ENCODE results near the gene SLC9A2.

Gene SLC9A2

GRCh38 chr2:102667072-102667471 lies 47.7 kb downstream of the SLC9A2 start:
- no peaks in the 10 kb centered on the region for H3K27me3 ChIP-seq

GRCh38 chr2:102668171-102668570 lies 48.8 kb downstream of the SLC9A2 start:
- Histone ChIP-seq H3K4me3 (no peak overlapping the region), H3K9me3 (no peaks in the 10 kb centered on the region), H3K9ac (no peak overlapping the region), H3K27me3 (no peaks in the 10 kb centered on the region), H3K27ac (no peak overlapping the region), H4K20me1 (no peaks in the 10 kb centered on the region), H3K4me2 (no peak overlapping the region), H3K36me3 (no peaks in the 10 kb centered on the region), H3K4me1 (peaks cover 10% of the 10 kb centered on the region)
- TF ChIP-seq Cebpa-rat (IDR thresholded peaks at IDR 0.05), result no peak

More at GRCh38 chr2:102667072-102667471, 47.7 kb downstream of the SLC9A2 start:
- H3K36me3 ChIP-seq, result no peaks in the 10 kb centered on the region
- no peak overlapping the region for H3K27ac ChIP-seq
- H3K4me3 ChIP-seq, result no peak overlapping the region
- no peak overlapping the region for H3K4me2 ChIP-seq
- H4K20me1 ChIP-seq, result no peaks in the 10 kb centered on the region
- no peak for TF ChIP-seq Cebpa-rat (IDR thresholded peaks at IDR 0.05)
- H3K9ac ChIP-seq, result no peak overlapping the region
- no peaks in the 10 kb centered on the region for H3K9me3 ChIP-seq
- H3K4me1 ChIP-seq, result peaks cover 12% of the 10 kb centered on the region

- TF ChIP-seq Cebpa-rat (IDR thresholded peaks at IDR 0.05), result no peak
- H3K4me2 ChIP-seq, result no peak overlapping the region
- H3K27me3 ChIP-seq, result no peaks in the 10 kb centered on the region
- H4K20me1 ChIP-seq, result no peaks in the 10 kb centered on the region
- no peak overlapping the region for H3K27ac ChIP-seq
- H3K4me1 ChIP-seq, result peaks cover 7% of the 10 kb centered on the region; the same call in 1 of the 2 replicates
- no peaks in the 10 kb centered on the region for H3K9me3 ChIP-seq
- H3K9ac ChIP-seq, result no peak overlapping the region
- H3K4me3 ChIP-seq, result no peak overlapping the region
- H3K36me3 ChIP-seq, result no peaks in the 10 kb centered on the region
Observed at GRCh38 chr2:102669401-102669800, 50.0 kb downstream of the SLC9A2 start.

GRCh38 chr2:102672107-102672776 lies 52.9 kb downstream of the SLC9A2 start:
- Histone ChIP-seq H3K4me1 (peaks cover 10% of the 10 kb centered on the region), H3K9ac (no peak overlapping the region), H3K9me3 (no peaks in the 10 kb centered on the region), H3K27me3 (no peaks in the 10 kb centered on the region), H4K20me1 (no peaks in the 10 kb centered on the region), H3K4me2 (no peak overlapping the region), H3K4me3 (no peak overlapping the region), H3K27ac (no peak overlapping the region), H3K36me3 (no peaks in the 10 kb centered on the region)
- TF ChIP-seq Cebpa-rat (IDR thresholded peaks at IDR 0.05), result no peak

DNA sequence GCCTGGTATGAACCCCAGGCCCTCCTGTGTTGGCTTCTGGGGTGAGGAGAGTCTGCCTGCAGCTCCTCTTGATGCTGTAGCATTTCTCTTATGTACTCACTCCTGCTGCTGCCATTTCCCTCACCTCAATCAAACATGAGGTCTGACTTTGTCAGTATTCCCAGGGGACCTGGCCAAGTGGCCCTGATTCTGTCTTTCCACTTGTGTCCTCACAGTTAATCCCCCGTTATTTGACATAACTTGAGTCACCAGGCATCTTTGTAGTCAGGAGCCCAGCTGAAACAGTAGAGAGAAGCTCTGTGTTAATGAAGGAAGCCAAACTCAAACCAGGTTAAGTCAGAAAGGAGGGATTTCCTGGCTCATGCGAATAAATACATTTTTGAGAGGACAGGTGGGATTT lies 55.0 kb downstream of the SLC9A2 start:
- Histone ChIP-seq H3K4me2 (no peak overlapping the region), H3K9ac (no peak overlapping the region), H3K4me1 (peaks cover 13% of the 10 kb centered on the region), H3K4me3 (no peak overlapping the region), H4K20me1 (no peaks in the 10 kb centered on the region), H3K36me3 (no peaks in the 10 kb centered on the region), H3K27me3 (no peaks in the 10 kb centered on the region), H3K27ac (no peak overlapping the region), H3K9me3 (no peaks in the 10 kb centered on the region)
- TF ChIP-seq Cebpa-rat (IDR thresholded peaks at IDR 0.05), result no peak

- no peak for TF ChIP-seq Cebpa-rat (IDR thresholded peaks at IDR 0.05)
- no peak overlapping the region for H3K4me2 ChIP-seq
- H3K9me3 ChIP-seq, result no peaks in the 10 kb centered on the region
- H3K9ac ChIP-seq, result no peak overlapping the region
- H3K4me3 ChIP-seq, result no peak overlapping the region
- no peaks in the 10 kb centered on the region for H3K27me3 ChIP-seq
- no peaks in the 10 kb centered on the region for H3K36me3 ChIP-seq
- H3K4me1 ChIP-seq, result peaks cover 13% of the 10 kb centered on the region
- H4K20me1 ChIP-seq, result no peaks in the 10 kb centered on the region
- no peak overlapping the region for H3K27ac ChIP-seq
Observed at GRCh38 chr2:102674836-102675235, 55.5 kb downstream of the SLC9A2 start.

DNA sequence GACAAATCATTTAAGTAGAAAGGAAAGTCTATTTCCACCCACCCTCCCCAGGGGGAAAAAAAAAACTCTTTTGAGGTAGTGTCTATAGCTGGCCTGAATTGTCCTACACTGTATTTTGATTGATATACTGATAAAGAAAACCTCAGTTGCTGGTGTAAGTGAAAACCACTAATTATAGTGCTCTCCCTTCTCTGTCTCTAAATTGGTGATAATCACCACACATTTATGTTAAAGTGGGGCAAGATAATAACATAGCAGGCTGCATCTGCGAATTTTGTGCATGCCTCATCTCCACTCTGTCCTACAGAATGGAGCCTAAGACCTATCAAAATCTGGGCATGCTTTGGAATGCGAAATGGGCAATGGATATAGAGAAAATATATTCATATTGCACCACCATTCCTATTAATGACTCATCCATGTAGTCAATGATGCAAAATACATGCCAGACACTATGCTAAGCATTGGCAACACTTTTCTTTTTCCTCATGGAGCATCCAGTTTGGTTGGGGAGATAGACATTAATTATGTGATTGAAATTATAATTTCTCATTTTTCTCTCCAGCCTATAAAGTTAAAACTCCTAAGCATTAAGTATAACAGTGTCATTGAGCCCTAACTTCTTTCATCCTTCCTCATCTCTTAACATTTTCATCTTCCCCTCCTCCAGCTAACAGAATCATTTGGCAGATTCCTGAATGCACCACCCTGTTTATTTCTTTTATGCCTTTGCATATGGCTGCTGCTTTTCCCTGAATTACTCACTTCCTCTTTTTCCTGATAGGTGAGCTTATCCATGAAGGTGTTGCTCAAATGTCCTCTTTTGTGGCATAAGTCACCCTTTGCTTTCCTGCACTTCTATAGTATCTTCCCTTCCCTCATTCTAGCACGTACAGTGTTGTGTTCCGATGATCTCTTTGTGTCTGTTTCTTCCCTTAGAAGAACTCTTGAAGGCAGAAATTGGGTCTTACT lies 58.2 kb downstream of the SLC9A2 start:
- Histone ChIP-seq H3K4me2 (peak overlapping the region; percentile 5; the same call in 1 of the 2 replicates), H3K9ac (no peak overlapping the region), H3K4me1 (peaks cover 8% of the 10 kb centered on the region), H3K36me3 (no peaks in the 10 kb centered on the region), H3K4me3 (no peak overlapping the region), H4K20me1 (no peaks in the 10 kb centered on the region), H3K27ac (no peak overlapping the region), H3K27me3 (no peaks in the 10 kb centered on the region), H3K9me3 (no peaks in the 10 kb centered on the region)
- no peak for TF ChIP-seq Cebpa-rat (IDR thresholded peaks at IDR 0.05)

DNA sequence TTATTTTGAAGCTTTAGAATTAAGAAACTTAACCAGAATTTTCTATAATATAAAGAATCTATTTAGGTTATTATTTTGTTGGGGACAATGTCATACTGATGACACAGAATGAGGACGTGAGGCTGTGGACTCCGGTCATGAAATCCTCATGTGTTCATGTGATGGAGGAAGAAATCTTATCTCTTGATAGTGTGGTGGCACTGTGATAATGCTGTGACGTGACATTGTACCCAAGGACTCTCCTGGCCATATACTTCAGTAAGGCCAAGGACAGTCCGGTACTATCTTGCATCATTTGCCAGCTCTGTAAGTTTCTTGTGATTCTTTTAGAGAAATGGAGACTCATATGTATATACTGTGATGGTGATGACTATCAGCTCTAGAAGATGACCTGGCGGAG lies 59.1 kb downstream of the SLC9A2 start:
- Histone ChIP-seq H3K4me2 (no peak overlapping the region), H3K4me1 (peaks cover 6% of the 10 kb centered on the region; the same call in 1 of the 2 replicates), H3K27me3 (no peaks in the 10 kb centered on the region), H3K4me3 (no peak overlapping the region), H3K9me3 (no peaks in the 10 kb centered on the region), H4K20me1 (no peaks in the 10 kb centered on the region), H3K9ac (no peak overlapping the region), H3K36me3 (no peaks in the 10 kb centered on the region), H3K27ac (no peak overlapping the region)
- no peak for TF ChIP-seq Cebpa-rat (IDR thresholded peaks at IDR 0.05)

DNA sequence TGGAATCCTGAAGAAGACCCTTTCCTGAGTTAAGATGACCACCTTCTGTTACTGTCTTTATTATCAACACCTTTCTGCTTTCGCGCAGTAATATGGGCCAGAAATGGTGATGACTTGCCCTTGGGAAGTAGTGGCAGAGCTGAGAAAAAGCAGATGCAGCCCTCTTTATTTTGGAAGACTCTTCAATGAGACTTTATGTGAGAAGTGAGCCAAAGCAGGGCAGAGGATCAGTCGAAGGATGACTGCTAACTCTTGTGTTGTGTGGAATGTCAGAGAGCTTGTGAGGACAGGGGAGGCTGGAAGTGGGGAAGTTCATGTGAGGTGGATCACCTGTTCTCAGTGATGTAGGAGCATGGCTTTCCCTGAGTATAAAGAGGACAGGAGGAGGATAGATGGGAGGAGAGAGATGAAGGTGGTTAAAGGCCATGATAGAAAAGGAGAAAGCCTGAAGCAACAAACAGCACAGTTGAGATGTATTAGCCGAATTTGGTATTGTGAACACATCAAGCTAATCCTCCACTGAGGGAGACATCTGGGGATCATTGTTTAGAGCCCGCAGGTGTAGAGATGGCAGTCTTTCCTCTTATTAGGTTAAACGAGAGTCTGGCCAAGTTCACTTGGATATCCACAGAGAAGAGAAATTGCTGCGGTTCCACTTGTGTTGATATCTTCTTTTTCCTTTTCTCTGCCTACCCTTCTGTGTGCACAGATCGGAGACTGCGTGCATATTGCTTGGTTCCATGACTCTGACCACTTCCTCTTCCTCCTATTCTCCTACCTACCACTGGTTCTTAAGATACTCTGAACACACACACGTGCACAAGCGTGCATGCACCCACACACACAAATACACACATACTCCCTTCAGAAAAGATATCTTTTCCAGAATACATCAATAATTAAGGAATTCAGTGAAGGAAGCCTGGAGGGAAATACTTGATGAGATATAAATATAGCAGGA lies 67.4 kb downstream of the SLC9A2 start:
- Histone ChIP-seq H3K4me3 (no peak overlapping the region), H3K27me3 (no peaks in the 10 kb centered on the region), H3K9ac (no peak overlapping the region), H3K4me2 (peak overlapping the region; percentile 48), H3K9me3 (no peaks in the 10 kb centered on the region), H3K27ac (no peak overlapping the region), H3K36me3 (no peaks in the 10 kb centered on the region), H4K20me1 (no peaks in the 10 kb centered on the region), H3K4me1 (peaks cover 9% of the 10 kb centered on the region)
- no peak for TF ChIP-seq Cebpa-rat (IDR thresholded peaks at IDR 0.05)

Data from BLaER1 (cell line).